Stimulated activated CD4-positive, alpha-beta T cell treated with anti-CD3 and anti-CD28 coated beads, Interleukin-15, amount 100 ng/mL, for 24 hours (primary cell): Measurements from ENCODE around the gene NELFB.

ENCODE experiments used
- DNase-seq: peaks from one replicate; pipeline ENCODE4 v3.0.0-alpha.2; 2020

NELFB gene

GRCh38 chr9:137293482-137294090 is 38.5 kb downstream of the NELFB start:
- no peak for DNase-seq

DNA sequence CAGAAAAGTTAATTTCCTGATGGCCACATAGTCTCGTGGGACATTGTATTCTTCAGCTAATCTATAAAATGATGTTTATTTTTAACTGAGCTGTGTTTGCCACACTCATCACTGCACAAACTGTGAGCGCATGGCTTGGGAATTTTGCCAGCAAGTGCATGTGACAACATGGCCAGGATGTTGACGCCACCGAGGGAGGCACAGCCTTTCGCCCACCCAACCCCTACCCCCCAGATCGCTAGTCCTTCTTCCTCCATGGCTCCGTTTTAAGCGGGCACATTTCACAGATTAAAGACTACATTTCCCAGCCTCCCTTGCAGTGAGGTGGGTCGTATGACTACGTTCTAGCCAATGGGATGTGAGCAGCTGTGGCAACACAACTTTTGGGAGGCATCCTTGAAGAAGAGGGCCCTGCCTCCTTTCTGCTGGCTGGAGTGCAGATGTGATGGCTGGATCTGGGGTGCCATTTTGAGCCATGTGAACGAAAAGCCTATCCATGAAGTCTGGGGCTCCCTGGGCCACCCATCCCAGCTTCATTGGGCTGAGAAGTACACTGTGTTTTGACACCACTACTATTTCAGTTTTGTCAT is 39.1 kb downstream of the NELFB start:
- DNase-seq, result peak; percentile 59

GRCh38 chr9:137294681-137295237 is 39.6 kb downstream of the NELFB start:
- peak; percentile 41 for DNase-seq

DNA sequence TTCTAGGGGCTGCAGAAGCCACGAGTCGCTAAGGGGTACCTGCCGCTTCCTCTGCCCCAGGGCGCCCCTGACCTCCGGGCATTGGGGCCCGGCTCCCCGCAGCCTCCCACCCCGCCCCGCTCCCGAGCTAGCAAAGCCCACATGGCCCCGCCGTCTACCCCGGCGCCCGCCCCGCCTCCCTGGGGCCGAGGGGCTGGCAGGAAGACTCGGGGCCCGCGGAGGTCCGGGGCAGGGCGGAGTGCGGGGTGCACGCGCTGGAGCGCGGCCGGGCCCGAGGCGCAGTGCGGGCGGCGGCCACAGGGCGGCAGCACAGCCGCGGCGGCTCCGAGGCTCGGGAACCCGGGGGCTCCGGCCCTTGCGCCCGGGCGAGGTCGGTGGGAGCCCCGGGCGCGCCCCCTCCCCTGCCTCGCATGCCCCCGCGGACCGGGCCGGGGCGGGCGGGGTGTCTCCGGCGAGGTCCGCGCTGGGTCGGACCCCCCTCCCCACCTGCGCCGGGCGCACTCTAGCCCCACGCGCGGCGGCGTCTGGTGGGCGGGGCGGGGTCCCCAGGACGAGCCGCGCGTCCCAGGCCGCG is 40.2 kb downstream of the NELFB start:
- peak; percentile 70 for DNase-seq

DNA sequence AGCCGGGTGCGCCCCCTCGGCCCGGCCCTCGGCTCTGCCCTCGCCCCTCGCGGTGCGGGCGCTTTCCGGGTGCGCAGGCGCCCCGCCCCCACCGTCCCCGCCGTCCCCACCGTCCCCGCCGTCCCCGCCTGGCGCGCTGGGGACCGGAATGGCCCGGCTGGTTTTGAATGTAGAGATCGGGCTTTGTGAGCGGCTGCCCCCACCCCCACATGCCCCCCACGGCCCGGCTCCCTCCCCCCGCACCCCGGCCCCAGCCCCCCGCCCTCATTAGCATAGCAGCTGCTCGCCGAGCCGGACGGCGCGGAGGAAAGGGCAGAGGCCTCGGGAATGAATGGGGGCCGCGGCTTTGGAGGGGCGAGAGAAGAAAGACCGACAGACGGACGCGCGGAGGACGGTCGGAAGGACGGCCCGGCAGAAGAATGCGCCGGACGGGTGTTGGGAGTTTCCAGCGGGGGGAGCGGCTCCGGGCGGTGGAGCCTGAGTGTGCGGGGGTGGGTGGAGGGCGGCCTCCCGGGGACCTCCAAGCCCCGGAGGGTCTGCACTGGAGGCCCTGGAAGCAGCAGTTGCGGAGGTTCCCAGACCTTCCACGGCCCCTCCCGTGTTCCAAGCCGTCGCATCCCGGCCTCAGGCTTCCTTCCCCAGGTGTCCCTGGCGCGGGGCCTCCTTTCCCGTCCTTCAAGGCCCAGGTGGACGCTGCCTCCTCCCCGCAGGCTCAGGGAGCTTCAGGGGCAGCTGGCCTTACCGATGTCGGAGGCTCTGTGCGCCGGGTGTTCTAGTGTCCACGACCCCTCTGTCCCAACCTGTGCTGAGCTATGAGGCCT is 40.9 kb downstream of the NELFB start:
- DNase-seq, result no peak

DNA sequence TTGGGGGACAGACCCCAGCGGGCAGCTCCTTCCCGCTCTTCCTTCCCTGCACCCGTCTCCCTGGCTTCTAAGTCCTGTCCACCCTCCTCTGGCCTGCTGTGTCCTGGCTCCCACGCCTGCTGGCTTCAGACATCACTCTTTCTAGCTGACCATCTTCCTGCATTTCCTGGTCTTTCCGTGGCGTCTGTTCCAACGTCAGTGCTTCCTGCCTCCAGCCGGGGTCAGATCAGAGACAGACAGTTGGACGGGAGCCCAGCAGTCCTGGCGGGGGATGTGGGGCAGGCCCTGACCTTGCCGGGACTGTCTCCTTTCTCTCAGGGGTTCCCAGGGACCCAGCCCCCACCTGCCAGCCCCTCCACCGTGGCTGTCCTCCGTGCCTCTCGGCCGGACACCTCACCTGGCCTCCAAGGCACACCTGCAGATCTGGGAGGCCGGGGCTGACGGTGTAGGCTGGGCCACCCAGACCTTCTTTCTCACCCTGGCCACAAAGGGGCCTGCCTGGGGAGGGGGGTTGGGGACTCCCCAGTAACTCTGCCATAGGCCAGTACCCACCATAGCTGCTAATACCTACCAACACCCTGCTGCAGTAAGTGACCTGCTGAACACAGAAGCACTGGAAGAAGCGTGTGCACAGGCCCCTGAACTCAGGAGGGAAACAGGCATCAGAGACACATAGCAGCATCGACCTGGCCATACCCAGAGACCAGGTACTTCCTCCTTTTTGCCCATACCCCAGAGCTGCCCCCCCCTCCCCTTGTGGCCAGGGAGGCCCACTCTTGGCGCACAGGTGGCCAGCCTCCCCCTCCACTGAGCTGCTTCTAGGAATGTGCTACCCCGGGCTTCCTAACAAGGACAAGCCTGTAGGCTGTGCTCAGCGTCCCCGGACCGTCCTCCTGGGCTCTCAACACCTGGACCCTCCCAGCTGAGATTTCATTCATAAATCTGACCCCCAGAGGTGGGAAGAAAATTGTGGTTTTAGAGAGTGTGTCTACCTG is 41.8 kb downstream of the NELFB start:
- no peak for DNase-seq

DNA sequence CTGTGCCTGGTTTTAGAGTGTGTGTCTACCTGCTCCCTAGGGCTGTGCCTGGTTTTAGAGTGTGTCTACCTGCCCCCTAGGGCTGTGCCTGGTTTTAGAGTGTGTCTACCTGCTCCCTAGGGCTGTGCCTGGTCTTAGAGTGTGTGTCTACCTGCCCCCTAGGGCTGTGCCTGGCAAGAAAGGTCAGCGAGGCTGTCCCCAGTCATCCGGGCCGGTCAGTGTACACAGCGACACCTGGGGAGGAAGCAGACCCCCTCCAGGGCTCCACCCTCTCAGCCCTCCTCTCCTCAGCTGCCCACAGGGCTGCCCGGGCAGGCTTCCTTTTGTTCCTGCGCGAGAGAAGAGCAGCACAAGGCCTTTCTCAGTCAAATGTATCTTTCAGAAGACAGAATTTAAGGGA is 42.8 kb downstream of the NELFB start:
- no peak for DNase-seq

GRCh38 chr9:137298401-137299202 is 43.5 kb downstream of the NELFB start:
- no peak for DNase-seq

DNA sequence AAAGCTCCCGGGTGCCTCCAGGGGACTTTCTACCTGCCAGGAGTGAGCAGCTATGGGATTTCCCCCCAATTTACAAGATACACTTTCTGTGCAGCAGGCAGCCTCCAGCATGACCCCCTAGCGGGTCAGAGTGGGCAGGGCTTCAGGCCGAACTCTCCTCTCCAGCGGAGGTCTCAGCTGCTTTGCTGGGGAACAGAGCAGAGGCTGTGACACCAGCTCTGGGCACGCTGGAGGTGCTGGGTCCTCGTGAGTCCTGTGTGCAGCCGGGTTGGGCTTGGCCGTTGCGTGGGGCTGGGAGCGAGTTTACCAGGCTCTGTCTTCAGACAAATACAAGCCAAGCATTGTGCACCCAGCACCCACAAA is 44.1 kb downstream of the NELFB start:
- no peak for DNase-seq

DNA sequence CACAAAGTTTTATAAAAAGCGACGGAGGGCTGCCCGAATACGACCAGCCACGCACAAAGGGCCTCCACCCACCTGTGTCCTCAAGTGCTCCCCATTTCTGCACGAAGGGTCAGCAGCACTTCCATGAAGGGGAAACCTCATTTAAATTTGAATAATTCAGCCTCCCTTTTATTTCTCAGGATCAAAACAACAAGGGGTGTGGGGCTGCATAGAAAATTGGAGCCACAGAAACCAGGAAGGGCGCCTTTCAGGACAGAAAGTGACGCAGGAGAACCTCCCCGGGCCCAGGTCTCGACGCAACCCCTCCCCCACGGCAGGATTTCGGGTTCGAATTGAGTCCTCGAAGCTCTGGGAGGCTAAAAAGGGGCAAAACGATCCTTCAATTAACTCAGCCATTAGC is 44.8 kb downstream of the NELFB start:
- DNase-seq, result no peak

DNA sequence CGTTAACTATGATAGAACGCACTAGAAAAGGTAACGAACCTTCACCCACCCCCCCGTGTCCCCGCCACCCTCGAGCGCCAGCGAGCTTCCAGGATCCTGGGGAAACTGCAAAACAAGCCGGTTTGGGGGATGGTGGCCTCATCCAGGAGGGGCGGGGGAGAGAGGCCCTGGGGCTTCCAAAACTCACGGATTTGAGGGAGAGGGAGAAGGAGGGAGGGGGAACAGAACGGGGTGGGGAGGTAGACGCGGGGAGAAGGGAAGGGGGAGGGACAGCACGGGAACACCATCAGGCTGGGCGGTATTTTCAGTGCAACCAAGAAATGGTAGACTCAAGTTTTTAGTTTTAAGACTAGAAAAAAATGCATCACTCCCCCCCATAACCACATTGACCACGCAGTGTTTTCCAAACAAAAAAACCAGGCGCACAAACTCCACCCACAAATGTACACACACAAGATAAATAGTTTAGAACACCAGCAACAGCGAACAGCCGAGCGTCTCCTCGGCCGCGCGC is 45.5 kb downstream of the NELFB start:
- DNase-seq, result peak; percentile 8

GRCh38 chr9:137301081-137301947 is 46.2 kb downstream of the NELFB start:
- DNase-seq, result peak; percentile 50

DNA sequence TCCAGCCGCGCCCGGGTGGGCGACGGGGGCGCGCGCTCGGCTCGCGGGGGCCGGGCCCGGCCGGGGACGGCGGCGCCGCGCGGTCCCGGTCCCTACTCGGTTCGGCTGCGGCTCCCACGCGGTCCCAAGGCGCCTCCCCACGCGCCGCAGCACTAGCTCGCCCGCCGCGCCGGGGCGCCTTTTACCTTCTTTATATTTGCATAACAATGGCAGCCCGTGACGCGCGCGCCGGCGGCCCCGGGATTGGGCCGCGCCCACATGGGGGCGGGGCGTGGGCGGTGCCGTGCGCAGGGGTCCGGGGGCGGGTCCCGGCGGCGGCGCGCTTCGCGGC is 47.0 kb downstream of the NELFB start, which contains the start of gene NRARP:
Gene NRARP (minus strand): TSS at position 154 of the 331 bp plus-strand sequence. CDS start 343 bp downstream, outside the sequence.
- peak; percentile 94 for DNase-seq

GRCh38 chr9:137302449-137303150 is 47.5 kb downstream of the NELFB start:
- peak; percentile 26 for DNase-seq

GRCh38 chr9:137303151-137303892 is 48.2 kb downstream of the NELFB start:
- DNase-seq, result no peak

DNA sequence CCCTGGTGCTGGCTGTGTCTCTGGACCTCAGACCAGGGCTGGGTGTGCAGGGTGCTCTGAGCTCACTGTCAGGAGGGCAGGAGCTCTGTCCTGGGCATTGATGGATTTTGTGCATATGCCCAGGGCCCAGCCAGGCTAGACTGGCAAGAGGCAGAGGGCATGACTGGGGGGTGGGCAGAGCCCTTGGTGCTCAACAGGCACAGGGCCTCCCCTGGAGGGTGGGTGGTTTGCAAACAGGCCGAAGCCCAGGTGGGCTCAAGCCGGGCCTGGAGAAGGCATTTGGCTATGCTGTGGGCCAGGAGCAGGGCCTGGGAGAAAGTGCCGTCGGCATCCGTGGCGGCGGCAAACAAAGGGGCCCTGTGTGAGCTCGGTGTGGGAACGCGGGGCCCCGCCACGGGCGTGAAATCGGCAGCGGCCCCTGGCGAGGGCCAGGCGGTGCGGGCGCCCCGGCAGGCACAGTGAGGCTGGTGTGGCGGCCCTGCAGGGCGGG is 48.8 kb downstream of the NELFB start:
- no peak for DNase-seq

- DNase-seq, result no peak
These were observed 49.4 kb downstream of the NELFB start for GRCh38 chr9:137304383-137305059.
